ENCODE data around the gene M6PR. TPM values are rescaled to one million over a fixed set of nuclear protein-coding genes. Genes with fewer than 3 reads are reported as not detected.
"Not testable (repeated sequence)": the region's sequence is repeated elsewhere in the genome, so short reads cannot be mapped to it uniquely, and the experiment has no call there.

M6PR gene
- total RNA-seq, 4 donors from 2014 or later, result 63.2 to 109 (median 96.0) TPM

DNA sequence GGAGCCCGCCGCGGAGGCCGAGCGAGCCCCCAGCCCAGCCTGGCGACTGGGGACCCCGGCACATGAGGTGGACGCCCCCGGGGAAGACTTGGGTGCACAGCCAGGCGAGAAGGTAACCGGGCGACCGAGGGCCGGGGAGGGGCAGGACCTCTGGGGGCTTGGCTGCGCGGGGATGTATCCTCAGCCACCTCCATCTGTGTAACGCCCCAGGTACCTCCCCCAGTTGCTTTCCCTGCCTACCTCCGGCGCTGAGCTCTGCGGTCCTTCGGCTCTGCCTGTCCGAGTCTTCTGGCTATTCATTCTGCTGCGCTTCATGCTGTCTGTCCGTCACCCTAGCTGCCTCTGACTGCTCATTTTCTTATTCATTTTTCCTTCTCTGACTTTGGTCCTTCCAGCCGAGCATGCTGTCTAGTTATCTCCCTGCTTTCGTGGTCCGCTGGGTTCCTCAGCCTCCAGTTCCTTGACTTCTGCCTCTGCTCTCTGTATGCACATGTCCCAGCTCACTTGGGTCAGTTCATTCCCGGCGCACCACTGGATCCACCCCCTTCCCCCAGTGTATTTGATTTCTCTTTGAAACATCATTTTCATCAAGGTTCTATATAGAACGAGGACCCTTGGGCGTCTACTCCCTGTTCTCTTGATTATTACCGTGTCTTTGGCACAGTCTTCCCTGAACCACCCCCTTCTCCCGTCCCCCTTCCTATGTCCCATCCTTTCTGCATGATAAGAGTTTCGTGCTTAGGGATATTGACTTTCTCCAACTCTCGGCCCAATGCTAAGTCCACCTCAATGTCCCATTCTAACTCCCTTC, 34.5 kb downstream of the M6PR start:
- Histone ChIP-seq H3K9me3 (no peaks in the 10 kb centered on the region), H3K4me3 (peak overlapping the region; percentile 42 to 85 (median 69)), H3K36me3 (peaks cover 0 to 16% (median 0%) of the 10 kb centered on the region in 3 donors), H3K4me1 (peaks cover 0 to 40% (median 6%) of the 10 kb centered on the region in 4 donors), H3K27me3 (no peaks in the 10 kb centered on the region), H3K27ac (peak overlapping the region; percentile 77 to 95 (median 84))
- peak in 1 of 2 donors; percentile 31 for DNase-seq (ENCODE audit: low spot score in 2 of 2)
- no peak for TF ChIP-seq POLR2A (IDR thresholded peaks at IDR 0.05)
- 1 to 4% methylated on average over 21 to 22 of the region's 35 CpGs for whole genome bisulfite sequencing, 2 donors

DNA sequence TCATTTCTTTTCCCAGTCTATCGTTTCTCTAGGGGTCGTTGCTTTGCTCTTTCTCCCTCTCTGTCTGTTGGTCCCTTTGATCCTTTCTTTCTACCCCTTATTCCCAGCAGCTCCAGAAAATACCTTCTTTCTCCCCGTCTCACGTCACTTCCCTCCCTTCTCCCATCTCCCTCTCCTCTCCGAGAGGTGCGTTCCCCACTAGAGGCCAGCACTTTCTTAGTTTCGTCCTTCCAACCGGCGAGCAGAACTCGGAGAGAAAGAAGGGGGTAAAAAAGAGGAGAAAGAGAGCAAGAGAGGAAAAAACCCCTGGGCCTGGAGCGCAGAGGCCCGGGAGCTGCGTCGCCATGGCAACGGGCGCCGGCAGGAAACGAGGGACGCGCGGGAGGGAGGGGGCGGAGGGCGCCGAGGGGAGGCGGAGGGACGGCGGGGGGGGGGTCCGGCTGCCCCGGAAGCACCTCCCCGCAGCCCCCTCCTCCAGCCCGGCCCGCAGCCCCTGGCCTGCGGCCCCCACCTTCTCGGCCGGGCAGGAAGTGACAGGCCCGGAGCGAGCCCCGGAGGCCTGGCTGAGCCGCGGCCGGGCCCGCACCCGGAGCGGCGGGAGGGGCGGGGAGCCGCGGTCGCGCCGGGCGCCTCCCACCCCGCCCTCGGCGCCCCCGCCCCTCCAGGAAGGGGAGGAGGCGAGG, 35.3 kb downstream of the M6PR start, which contains the start of gene PHC1:
Gene PHC1, plus strand, starts transcription at position 477 of the 683 bp plus-strand sequence. CDS start 3,169 bp downstream, outside the sequence.
- peak within 1 kb of the TSS; percentile 83 to 96 (median 90) for H3K27ac ChIP-seq
- peak in 1 of 2 donors; percentile 51 for TF ChIP-seq EP300 (IDR thresholded peaks at IDR 0.05)
- TF ChIP-seq, protein P1, sequence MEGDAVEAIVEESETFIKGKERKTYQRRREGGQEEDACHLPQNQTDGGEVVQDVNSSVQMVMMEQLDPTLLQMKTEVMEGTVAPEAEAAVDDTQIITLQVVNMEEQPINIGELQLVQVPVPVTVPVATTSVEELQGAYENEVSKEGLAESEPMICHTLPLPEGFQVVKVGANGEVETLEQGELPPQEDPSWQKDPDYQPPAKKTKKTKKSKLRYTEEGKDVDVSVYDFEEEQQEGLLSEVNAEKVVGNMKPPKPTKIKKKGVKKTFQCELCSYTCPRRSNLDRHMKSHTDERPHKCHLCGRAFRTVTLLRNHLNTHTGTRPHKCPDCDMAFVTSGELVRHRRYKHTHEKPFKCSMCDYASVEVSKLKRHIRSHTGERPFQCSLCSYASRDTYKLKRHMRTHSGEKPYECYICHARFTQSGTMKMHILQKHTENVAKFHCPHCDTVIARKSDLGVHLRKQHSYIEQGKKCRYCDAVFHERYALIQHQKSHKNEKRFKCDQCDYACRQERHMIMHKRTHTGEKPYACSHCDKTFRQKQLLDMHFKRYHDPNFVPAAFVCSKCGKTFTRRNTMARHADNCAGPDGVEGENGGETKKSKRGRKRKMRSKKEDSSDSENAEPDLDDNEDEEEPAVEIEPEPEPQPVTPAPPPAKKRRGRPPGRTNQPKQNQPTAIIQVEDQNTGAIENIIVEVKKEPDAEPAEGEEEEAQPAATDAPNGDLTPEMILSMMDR (IDR thresholded peaks at IDR 0.05), result peak; percentile 14 to 53 (median 40)
- not testable (repeated sequence) for H3K36me3 ChIP-seq, H3K9me3 ChIP-seq, H3K27me3 ChIP-seq
- peak; percentile 44 to 64 for DNase-seq (ENCODE audit: low spot score in 2 of 2)
- peak within 1 kb of the TSS; percentile 60 to 85 (median 72) for H3K4me3 ChIP-seq
- peaks cover 0 to 40% (median 6%) of the 10 kb centered on the region in 4 donors for H3K4me1 ChIP-seq
- 0 to 1% methylated on average over 14 to 34 of the region's 57 CpGs for WGBS, 2 donors

DNA sequence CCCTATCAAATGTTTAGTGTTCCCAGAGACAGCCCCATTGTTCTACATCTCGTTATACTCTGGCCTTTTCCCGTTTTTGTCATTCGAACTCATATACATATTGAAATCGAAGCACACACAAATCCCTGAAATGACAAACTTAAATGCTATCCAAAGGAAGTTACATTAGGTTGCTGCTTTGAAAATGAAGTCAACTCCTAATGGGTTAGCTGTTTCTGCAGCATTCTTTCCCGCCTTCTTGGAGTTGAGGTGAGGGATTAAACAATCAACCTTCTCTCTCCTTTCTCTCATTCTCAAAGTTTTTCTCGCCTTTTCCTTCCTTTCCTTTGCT, 35.8 kb downstream of the M6PR start:
- no peak for DNase-seq (ENCODE audit: low spot score in 2 of 2)
- Histone ChIP-seq H3K9me3 (no peaks in the 10 kb centered on the region), H3K4me3 (peak overlapping the region; percentile 60 to 85 (median 72)), H3K4me1 (peaks cover 0 to 40% (median 6%) of the 10 kb centered on the region in 4 donors), H3K36me3 (peaks cover 0 to 4% (median 0%) of the 10 kb centered on the region in 3 donors), H3K27ac (peak overlapping the region; percentile 83 to 96 (median 90)), H3K27me3 (no peaks in the 10 kb centered on the region)
- TF ChIP-seq EP300 (IDR thresholded peaks at IDR 0.05) (no peak), POLR2A (IDR thresholded peaks at IDR 0.05) (no peak)
- TF ChIP-seq, protein P1 (IDR thresholded peaks at IDR 0.05), result no peak
- WGBS, 2 donors, result 5 to 8% methylated on average over 6 of the region's 6 CpGs

GRCh38 chr12:8912914-8913313, 36.5 kb downstream of the M6PR start:
- Histone ChIP-seq H3K27ac (peak overlapping the region in 3 of 4 donors; percentile 83 to 96 (median 95)), H3K4me3 (no peak overlapping the region), H3K9me3 (no peaks in the 10 kb centered on the region), H3K4me1 (peaks cover 0 to 40% (median 6%) of the 10 kb centered on the region in 4 donors), H3K36me3 (no peaks in the 10 kb centered on the region), H3K27me3 (no peaks in the 10 kb centered on the region)
- 35 to 39% methylated on average over 9 of the region's 9 CpGs for WGBS, 2 donors
- TF ChIP-seq, protein P1 (IDR thresholded peaks at IDR 0.05), result peak in 1 of 5 experiments; percentile 6
- TF ChIP-seq EP300 (IDR thresholded peaks at IDR 0.05), result no peak
- DNase-seq (ENCODE audit: low spot score in 2 of 2), result no peak

DNA sequence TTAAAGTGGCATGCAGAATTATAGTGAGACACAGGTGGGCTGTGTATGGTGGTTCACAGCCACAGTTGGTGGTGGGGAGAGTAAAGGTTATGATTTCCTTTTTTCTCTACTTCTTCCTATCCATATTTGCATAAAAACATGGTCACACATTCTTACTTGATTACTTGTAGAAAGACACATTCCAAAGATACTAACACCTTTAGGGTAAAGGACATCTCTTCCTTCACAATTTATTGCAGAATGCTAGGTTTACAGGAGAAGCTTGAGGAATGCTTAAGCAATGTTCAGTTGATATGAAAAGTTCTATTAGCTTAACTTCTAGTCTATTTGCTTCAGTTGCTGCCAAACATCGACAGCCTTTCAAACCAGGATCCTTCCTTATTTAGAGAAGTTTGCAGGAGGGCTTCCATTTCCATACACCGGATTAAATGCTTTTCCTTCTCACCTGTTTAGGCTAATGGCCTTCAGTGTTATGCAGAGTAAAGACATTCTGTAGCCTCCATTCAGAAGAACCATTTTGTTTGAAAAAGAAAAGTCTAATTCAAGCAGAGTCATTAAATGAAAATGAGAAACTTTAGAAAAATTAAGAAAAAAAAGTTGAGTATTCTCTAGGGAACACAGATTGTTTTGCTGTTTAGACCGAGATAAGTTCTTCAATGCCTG, 37.7 kb downstream of the M6PR start:
- H3K4me3 ChIP-seq, result no peak overlapping the region
- no peaks in the 10 kb centered on the region for H3K36me3 ChIP-seq
- no peaks in the 10 kb centered on the region for H3K9me3 ChIP-seq
- TF ChIP-seq EP300 (IDR thresholded peaks at IDR 0.05) (no peak), POLR2A (IDR thresholded peaks at IDR 0.05) (no peak)
- TF ChIP-seq, protein P1 (IDR thresholded peaks at IDR 0.05), result no peak
- WGBS, 2 donors, result 50 to 54% methylated on average over 3 of the region's 3 CpGs
- H3K27ac ChIP-seq, result no peak overlapping the region
- H3K4me1 ChIP-seq, result peaks cover 0 to 35% (median 6%) of the 10 kb centered on the region in 4 donors
- no peaks in the 10 kb centered on the region for H3K27me3 ChIP-seq
- DNase-seq (ENCODE audit: low spot score in 2 of 2), result no peak
